Kidney (tissue), 14 donors: ENCODE results near the gene LRRC45. TPM values are rescaled to one million over a fixed set of nuclear protein-coding genes. Genes with fewer than 3 reads are reported as not detected.
A peak's percentile ranks its signal among the peaks of the same experiment; 100 is the strongest.

Source experiments
- DNase-seq, 5 donors: peaks; one replicate each; pipeline ENCODE4 v3.0.0-alpha.2; 2013 to 2020
- FAIRE-seq: peaks from 2 replicates; lab custom pipeline; 2012; peaks lifted over from hg19 to GRCh38; lab: Jason Lieb, UNC
- H3K27ac ChIP-seq, 2 donors: one replicate each; pipeline ENCODE4 v1.7.0; 2013; ENCODE audit warnings: low read depth in 2 of 2, low read length in 2 of 2, inconsistent platforms in 1 of 2
- H3K27me3 ChIP-seq: one replicate; pipeline ENCODE4 v1.7.1; 2013; ENCODE audit warnings: low read length, inconsistent platforms; ENCODE audit not compliant: control insufficient read depth, insufficient read depth
- H3K36me3 ChIP-seq, 3 donors: one replicate each; pipeline versions ENCODE4 v1.7.0 to v1.7.1; 2013; ENCODE audit warnings: low read length in 3 of 3, control low read depth in 1 of 3, inconsistent platforms in 1 of 3; ENCODE audit not compliant: insufficient read depth in 3 of 3, control insufficient read depth in 2 of 3
- H3K4me1 ChIP-seq, 3 donors: one replicate each; pipeline versions ENCODE4 v1.7.0 to v1.7.1; 2013; ENCODE audit warnings: low read length in 3 of 3, inconsistent platforms in 1 of 3, low read depth in 1 of 3; ENCODE audit not compliant: control insufficient read depth in 2 of 3, insufficient read depth in 2 of 3
- H3K4me3 ChIP-seq, 3 donors: one replicate each; pipeline versions ENCODE4 v1.7.0 to v1.8.1; 2013; ENCODE audit warnings: low read length in 3 of 3, control low read depth in 1 of 3, inconsistent platforms in 1 of 3
- H3K9ac ChIP-seq, 3 donors: one replicate each; pipeline versions ENCODE4 v1.7.0 to v1.7.1; 2013; ENCODE audit warnings: low read length in 3 of 3, control low read depth in 1 of 3, inconsistent platforms in 1 of 3
- H3K9me3 ChIP-seq, 3 donors: one replicate each; pipeline versions ENCODE4 v1.7.0 to v1.7.1; 2013; ENCODE audit warnings: low read length in 3 of 3, control low read depth in 1 of 3, inconsistent platforms in 1 of 3; ENCODE audit not compliant: control insufficient read depth in 2 of 3, insufficient read depth in 1 of 3
- intact Hi-C: fragments of 100-400 bp; cut with DNase I; formaldehyde crosslinking; loops from one replicate; pipeline ENCODE4 v1.11.1; 2022
- polyA plus RNA-seq: library from polyadenylated mRNA; stranded (reverse); fragments of 350-450 nt; fragmentation: Illumina TruSeq; extraction: RNeasy Lipid Tissue Mini Kit (QIAGEN cat#74804); gene quantifications from one replicate; pipeline ENCODE4 v1.2.3, GENCODE V29; 2014; ENCODE audit warnings: low read depth, low replicate concordance; ENCODE audit not compliant: insufficient read depth
- total RNA-seq: library from RNA; stranded (reverse); fragmentation: NEBNext Ultra II Directional; extraction: Animal tissue kit (Norgen Biotek cat#: 25700); gene quantifications from one replicate; pipeline ENCODE4 v1.2.1, GENCODE V29; 2021
- TF ChIP-seq, protein P1 (sequence below): IDR thresholded peaks from 3 replicates; pipeline ENCODE4 v1.5.1; 2012; ENCODE audit warnings: mild to moderate bottlenecking, moderate library complexity, borderline replicate concordance; ENCODE audit not compliant: insufficient read depth; ENCODE audit errors: extremely low read depth
- donor health status: control.
- donor health status: control.
- donor health status: control.
- donor health status: control.
- donor health status: control.
- donor health status: DM: yes; HTN: yes; CAD: no.
- donor health status: Normal renal cell carcinoma (clear cell type).

The LRRC45 gene
- total and polyA plus RNA-seq, 2 donors from 2014 or later: 9.9 TPM

DNA sequence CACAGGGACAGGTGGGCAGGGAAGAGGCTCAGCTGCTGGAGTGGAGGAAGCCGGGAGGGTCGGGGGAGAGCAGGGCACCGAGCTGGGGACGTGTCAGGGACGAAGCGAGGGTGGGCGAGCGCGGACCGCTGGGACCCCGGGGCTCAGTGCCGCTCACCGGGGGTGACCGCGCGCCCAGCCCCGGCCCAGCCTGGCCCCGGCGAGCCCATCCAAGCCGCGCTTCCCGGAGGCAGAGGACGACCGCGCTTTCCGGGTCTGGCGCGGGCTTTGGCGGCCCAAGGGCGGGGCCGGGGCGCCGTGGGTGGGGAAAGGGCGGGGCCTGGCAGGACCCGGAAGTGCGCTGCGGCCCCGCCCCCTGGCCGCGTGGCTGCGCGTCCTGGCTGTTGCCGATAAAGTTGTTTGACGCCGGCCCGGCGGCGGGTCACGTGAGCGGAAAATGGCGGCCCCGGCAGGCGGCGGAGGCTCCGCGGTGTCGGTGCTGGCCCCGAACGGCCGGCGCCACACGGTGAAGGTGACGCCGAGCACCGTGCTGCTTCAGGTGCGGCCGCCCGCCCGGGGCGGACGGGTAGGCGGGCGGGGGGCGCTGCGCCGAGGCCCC, 45.8 kb upstream of the LRRC45 start, which contains the start of gene ASPSCR1:
Gene ASPSCR1, plus strand, starts transcription at position 419 of the 598 bp plus-strand sequence. Its CDS starts 18 bp downstream, at position 437.
- H3K4me3 ChIP-seq: peak within 1 kb of the TSS; percentile 29 to 69 (median 56)
- TF ChIP-seq, protein P1, sequence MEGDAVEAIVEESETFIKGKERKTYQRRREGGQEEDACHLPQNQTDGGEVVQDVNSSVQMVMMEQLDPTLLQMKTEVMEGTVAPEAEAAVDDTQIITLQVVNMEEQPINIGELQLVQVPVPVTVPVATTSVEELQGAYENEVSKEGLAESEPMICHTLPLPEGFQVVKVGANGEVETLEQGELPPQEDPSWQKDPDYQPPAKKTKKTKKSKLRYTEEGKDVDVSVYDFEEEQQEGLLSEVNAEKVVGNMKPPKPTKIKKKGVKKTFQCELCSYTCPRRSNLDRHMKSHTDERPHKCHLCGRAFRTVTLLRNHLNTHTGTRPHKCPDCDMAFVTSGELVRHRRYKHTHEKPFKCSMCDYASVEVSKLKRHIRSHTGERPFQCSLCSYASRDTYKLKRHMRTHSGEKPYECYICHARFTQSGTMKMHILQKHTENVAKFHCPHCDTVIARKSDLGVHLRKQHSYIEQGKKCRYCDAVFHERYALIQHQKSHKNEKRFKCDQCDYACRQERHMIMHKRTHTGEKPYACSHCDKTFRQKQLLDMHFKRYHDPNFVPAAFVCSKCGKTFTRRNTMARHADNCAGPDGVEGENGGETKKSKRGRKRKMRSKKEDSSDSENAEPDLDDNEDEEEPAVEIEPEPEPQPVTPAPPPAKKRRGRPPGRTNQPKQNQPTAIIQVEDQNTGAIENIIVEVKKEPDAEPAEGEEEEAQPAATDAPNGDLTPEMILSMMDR: no peak
- no peaks in the 10 kb centered on the region for H3K36me3 ChIP-seq
- H3K27me3 ChIP-seq: no peaks in the 10 kb centered on the region
- H3K9me3 ChIP-seq: peaks cover 0 to 3% (median 0%) of the 10 kb centered on the region in 3 donors
- H3K27ac ChIP-seq: peak within 1 kb of the TSS; percentile 85 to 89
- no peak for FAIRE-seq
- peak; percentile 92 to 97 (median 95) for DNase-seq
- intact Hi-C loops: no loop called here
- H3K4me1 ChIP-seq: peaks cover 0 to 12% (median 11%) of the 10 kb centered on the region in 3 donors
- H3K9ac ChIP-seq: peak within 1 kb of the TSS in 2 of 3 donors; percentile 12 to 77

DNA sequence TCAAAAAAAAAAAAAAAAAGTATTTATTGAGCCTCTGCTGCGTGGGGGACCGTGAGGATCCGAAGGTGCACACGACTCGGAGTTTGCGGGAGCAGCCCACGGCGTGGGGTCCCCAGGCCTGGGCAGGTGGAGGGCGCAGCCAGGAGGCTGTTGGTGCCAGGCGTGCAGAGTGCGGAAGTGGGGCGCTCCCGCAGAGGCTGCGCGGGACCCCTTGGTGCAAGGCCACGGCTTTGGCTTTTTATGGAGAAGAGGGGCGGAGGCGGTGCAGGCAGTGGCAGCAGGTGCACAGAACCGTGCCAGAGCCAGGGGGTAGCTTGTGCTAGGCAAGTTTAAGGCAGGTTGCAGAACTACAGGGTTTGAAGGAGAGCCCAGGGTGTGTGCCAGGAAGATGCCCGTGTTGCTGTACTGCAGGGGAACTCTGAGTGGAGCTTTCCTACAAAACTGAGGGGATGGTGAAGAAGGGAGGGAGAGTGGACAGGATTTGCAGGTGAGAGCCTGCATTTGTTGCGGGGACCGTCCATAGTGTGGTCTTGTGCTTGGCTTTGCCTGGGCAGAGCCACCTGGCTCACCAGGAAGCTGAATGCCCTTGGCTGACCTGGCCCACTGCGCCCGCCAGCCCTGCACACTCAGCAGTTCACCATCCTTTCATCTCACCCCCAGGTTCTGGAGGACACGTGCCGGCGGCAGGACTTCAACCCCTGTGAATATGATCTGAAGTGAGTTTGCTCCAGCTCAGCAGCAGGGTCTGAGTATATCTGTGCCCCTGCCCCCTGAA, 44.4 kb upstream of the LRRC45 start:
- no peaks in the 10 kb centered on the region for H3K9me3 ChIP-seq
- intact Hi-C loops: no loop called here
- H3K4me1 ChIP-seq: peaks cover 0 to 12% (median 11%) of the 10 kb centered on the region in 3 donors
- no peaks in the 10 kb centered on the region for H3K27me3 ChIP-seq
- TF ChIP-seq, protein P1: no peak
- FAIRE-seq (no peak), DNase-seq (peak in 1 of 5 donors; percentile 67)
- H3K27ac ChIP-seq: peak overlapping the region in 1 of 2 donors; percentile 22
- peak overlapping the region in 1 of 3 donors; percentile 69 for H3K4me3 ChIP-seq
- H3K36me3 ChIP-seq: no peaks in the 10 kb centered on the region
- peak overlapping the region in 1 of 3 donors; percentile 8 for H3K9ac ChIP-seq

DNA sequence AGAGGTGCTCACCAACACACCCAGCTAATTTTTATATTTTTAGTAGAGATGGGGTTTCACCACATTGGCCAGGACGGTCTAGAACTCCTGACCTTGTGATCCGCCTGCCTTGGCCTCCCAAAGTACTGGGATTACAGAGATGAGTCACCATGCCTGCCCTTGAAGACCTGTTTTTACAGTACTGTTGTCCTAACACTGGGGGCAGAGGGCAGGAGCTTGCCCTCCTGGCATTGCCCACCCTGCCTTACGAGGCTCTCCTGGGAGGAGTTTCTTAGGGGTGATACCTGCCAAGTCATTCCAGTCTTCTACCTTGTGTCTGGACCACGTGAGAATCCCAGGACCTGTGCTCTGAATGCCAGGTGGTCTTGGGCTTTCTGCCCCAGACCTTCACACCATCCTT, 43.0 kb upstream of the LRRC45 start:
- intact Hi-C loops: no loop called here
- Histone ChIP-seq H3K4me3 (no peak overlapping the region), H3K27ac (no peak overlapping the region), H3K27me3 (no peaks in the 10 kb centered on the region), H3K36me3 (peaks cover 3% of the 10 kb centered on the region in 3 donors), H3K9ac (no peak overlapping the region), H3K4me1 (peaks cover 0 to 12% (median 11%) of the 10 kb centered on the region in 3 donors), H3K9me3 (no peaks in the 10 kb centered on the region)
- DNase-seq (no peak), FAIRE-seq (no peak)
- TF ChIP-seq, protein P1: no peak
